A549 (cell line): Measurements from ENCODE around the gene OR5D14.

Experiments used
- CBX2 ChIP-seq: fragments of 200-600 bp; sonication (generic); IDR thresholded peaks from 2 replicates; pipeline ENCODE4 v1.6.1; 2016; ENCODE audit warnings: low read depth, mild to moderate bottlenecking, borderline replicate concordance
- CBX8 ChIP-seq: fragments of 200-600 bp; sonication (generic); IDR thresholded peaks from 2 replicates; pipeline ENCODE4 v1.6.1; 2016
- CEBPB ChIP-seq, 2 experiments: fragments of >200 bp in 1 of 2; sonication (Bioruptor Twin) in 1 of 2; formaldehyde crosslinking in 1 of 2; IDR thresholded peaks; 2 replicates each; pipeline ENCODE4 v1.6.1; 2012 to 2016
- CHD4 ChIP-seq: fragments of 200-600 bp; sonication (generic); IDR thresholded peaks from 2 replicates; pipeline ENCODE4 v1.6.1; 2016; ENCODE audit warnings: antibody characterized with exemption, mild to moderate bottlenecking, borderline replicate concordance
- CTCF ChIP-seq: fragments of >200 bp; sonication (Bioruptor Twin); formaldehyde crosslinking; IDR thresholded peaks from 3 replicates; pipeline ENCODE4 v1.5.1; 2016
- EP300 ChIP-seq, 2 experiments: fragments of >200 bp; sonication (Bioruptor Twin); formaldehyde crosslinking; IDR thresholded peaks; 2 replicates in 1 of 2; 3 replicates in 1 of 2; pipeline ENCODE4 v1.6.1; 2016 to 2017
- HDAC2 ChIP-seq: fragments of 200-600 bp; sonication (generic); IDR thresholded peaks from 2 replicates; pipeline ENCODE4 v1.6.1; 2016
- PBX3 ChIP-seq: IDR thresholded peaks from 2 replicates; pipeline ENCODE4 v1.6.1; 2012
- POLR2A ChIP-seq: IDR thresholded peaks from 2 replicates; pipeline ENCODE4 v1.6.1; 2012; ENCODE audit warnings: mild to moderate bottlenecking, low read length
- RAD21 ChIP-seq, 2 experiments: fragments of >200 bp in 1 of 2; sonication (Bioruptor Twin) in 1 of 2; formaldehyde crosslinking in 1 of 2; IDR thresholded peaks in 1 of 2; conservative IDR thresholded peaks in 1 of 2; 2 replicates in 1 of 2; 3 replicates in 1 of 2; pipeline ENCODE4 v1.6.1; 2012 to 2018; ENCODE audit warnings: inconsistent platforms in 1 of 2
- RARB ChIP-seq: fragments of 250-450 bp; sonication (Bioruptor Pico); IDR thresholded peaks from 2 replicates; pipeline ENCODE4 v1.8.0; 2021; ENCODE audit warnings: mild to moderate bottlenecking, moderate library complexity
- TF ChIP-seq, protein P1 (sequence below): IDR thresholded peaks from 2 replicates; pipeline ENCODE4 v1.6.1; 2012
- TF ChIP-seq, protein P2 (sequence below): fragments of 450-650 bp; IDR thresholded peaks from 2 replicates; pipeline ENCODE4 v1.6.1; 2014; ENCODE audit warnings: antibody characterized with exemption

GRCh38 chr11:55806248-55806647 is 10.9 kb downstream of the OR5D14 start:
- no peak for TF ChIP-seq CTCF
- TF ChIP-seq, protein P1, sequence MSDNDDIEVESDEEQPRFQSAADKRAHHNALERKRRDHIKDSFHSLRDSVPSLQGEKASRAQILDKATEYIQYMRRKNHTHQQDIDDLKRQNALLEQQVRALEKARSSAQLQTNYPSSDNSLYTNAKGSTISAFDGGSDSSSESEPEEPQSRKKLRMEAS = no peak
- no peak for TF ChIP-seq CHD4
- TF ChIP-seq POLR2A = no peak
- TF ChIP-seq CBX2 = no peak
- no peak for TF ChIP-seq RAD21 (conservative IDR thresholded peaks at IDR 0.05 in 1 of 2, IDR thresholded peaks at IDR 0.05 in 1 of 2)
- no peak for TF ChIP-seq RARB (CRISPR knock-in tag)
- no peak for TF ChIP-seq PBX3
- TF ChIP-seq EP300 (IDR thresholded peaks at IDR 0.05) = no peak
- TF ChIP-seq HDAC2 = no peak
- TF ChIP-seq CBX8 = no peak
- TF ChIP-seq CEBPB (IDR thresholded peaks at IDR 0.05) = no peak
- TF ChIP-seq, protein P2, sequence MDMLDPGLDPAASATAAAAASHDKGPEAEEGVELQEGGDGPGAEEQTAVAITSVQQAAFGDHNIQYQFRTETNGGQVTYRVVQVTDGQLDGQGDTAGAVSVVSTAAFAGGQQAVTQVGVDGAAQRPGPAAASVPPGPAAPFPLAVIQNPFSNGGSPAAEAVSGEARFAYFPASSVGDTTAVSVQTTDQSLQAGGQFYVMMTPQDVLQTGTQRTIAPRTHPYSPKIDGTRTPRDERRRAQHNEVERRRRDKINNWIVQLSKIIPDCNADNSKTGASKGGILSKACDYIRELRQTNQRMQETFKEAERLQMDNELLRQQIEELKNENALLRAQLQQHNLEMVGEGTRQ = no peak
